Epidermal melanocyte (primary cell): Measurements from ENCODE around the gene GDPGP1.
"Not testable (repeated sequence)": the region's sequence is repeated elsewhere in the genome, so short reads cannot be mapped to it uniquely, and the experiment has no call there.

Experiments
- DNase-seq: peaks from one replicate; pipeline ENCODE4 v3.0.0; 2011; ENCODE audit warnings: low spot score; ENCODE audit not compliant: insufficient read length

GDPGP1 gene

GRCh38 chr15:90234096-90234988, at the start of gene GDPGP1:
Gene GDPGP1 (plus strand): TSS chr15:90234209. CDS start chr15:90240909, 6,700 bp downstream.
- no peak for DNase-seq

- DNase-seq: no peak
Observed at GRCh38 chr15:90184786-90185704, 49.0 kb upstream of the GDPGP1 start.

- DNase-seq: no peak
Observed at GRCh38 chr15:90187257-90187868, 46.6 kb upstream of the GDPGP1 start.

GRCh38 chr15:90188065-90188464, 45.9 kb upstream of the GDPGP1 start:
- not testable (repeated sequence) for DNase-seq

- no peak for DNase-seq
Observed at GRCh38 chr15:90188914-90189748, 44.9 kb upstream of the GDPGP1 start.

- no peak for DNase-seq
Observed at GRCh38 chr15:90189781-90190467, 44.1 kb upstream of the GDPGP1 start.

GRCh38 chr15:90190606-90191343, 43.2 kb upstream of the GDPGP1 start:
- DNase-seq: no peak

GRCh38 chr15:90191344-90191687, 42.7 kb upstream of the GDPGP1 start:
- DNase-seq: no peak

GRCh38 chr15:90191794-90192509, 42.1 kb upstream of the GDPGP1 start:
- no peak for DNase-seq

GRCh38 chr15:90192961-90193786, 40.8 kb upstream of the GDPGP1 start:
- DNase-seq: no peak

- no peak for DNase-seq
Observed at GRCh38 chr15:90194655-90195054, 39.4 kb upstream of the GDPGP1 start.

- no peak for DNase-seq
Observed at GRCh38 chr15:90200534-90201129, 33.4 kb upstream of the GDPGP1 start.

- DNase-seq: peak; percentile 83
Observed at GRCh38 chr15:90201130-90201943, 32.7 kb upstream of the GDPGP1 start, which contains the start of gene SEMA4B. Gene SEMA4B (plus strand): TSS chr15:90201330. CDS start chr15:90201579, 249 bp downstream.

- DNase-seq: no peak
Observed at GRCh38 chr15:90201944-90202375, 32.0 kb upstream of the GDPGP1 start.

GRCh38 chr15:90202929-90203328, 31.1 kb upstream of the GDPGP1 start:
- no peak for DNase-seq

GRCh38 chr15:90203473-90203872, 30.5 kb upstream of the GDPGP1 start:
- DNase-seq: no peak

- no peak for DNase-seq
Observed at GRCh38 chr15:90203922-90204321, 30.1 kb upstream of the GDPGP1 start.
